ENCODE measurements around the gene UBE2E1. TPM values are rescaled to one million over a fixed set of nuclear protein-coding genes. Genes with fewer than 3 reads are reported as not detected.

Gene UBE2E1
- total RNA-seq, 3 donors from 2014 or later (not counting 1 experiment from before 2014, with no cell fraction given), result 80.0 to 89.5 (median 86.9) TPM

DNA sequence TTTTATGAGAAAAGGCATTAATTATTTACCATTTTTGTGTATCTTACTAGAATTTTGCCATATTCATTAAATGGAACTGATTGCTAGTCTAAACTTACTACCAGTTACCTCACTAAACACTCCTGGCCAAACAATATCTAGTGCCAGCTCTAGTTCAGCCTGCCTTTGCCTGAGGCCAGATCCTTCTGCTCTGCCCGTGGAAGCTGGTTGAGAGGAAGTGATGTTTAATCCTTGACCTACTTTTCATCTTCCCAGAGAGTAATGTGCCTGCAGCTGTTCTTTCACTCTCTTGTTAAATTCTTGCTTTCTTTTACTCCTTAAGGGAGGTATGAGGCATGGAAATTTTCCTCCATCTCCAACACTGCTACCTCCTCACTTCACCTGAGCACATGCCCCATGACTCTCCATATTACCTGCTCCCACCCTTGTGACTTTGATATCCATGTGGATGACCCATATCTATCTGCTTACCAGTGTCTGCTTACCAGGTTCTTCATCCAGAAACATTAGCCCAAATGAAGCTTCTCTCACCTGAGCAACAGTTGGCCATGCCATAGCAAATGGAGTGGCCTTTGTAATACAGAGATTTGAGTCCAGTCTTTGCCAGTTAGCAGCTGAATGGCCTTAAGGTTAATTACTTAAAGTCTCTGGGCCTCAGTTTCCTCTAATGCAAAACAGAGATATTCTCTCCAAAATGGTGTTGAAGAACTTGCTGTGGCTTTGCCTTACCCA is 53.4 kb downstream of the UBE2E1 start:
- H3K9me3 Mint-ChIP-seq, result no peaks in the 10 kb centered on the region
- H3K4me1 Mint-ChIP-seq, result peaks cover 61 to 64% of the 10 kb centered on the region in 2 donors
- peak overlapping the region; percentile 2 to 47 for H3K27ac Mint-ChIP-seq
- no peak for DNase-seq
- Histone ChIP-seq H3K4me1 (ENCODE audit: control insufficient read depth, insufficient read depth, low read length) (peaks cover 22% of the 10 kb centered on the region), H3K9me3 (ENCODE audit: control insufficient read depth, insufficient read depth, low read length) (no peaks in the 10 kb centered on the region), H3K27ac (ENCODE audit: low read length) (no peak overlapping the region), H3K4me3 (ENCODE audit: low read length) (no peak overlapping the region), H3K27me3 (ENCODE audit: control insufficient read depth, insufficient read depth, low read length) (no peaks in the 10 kb centered on the region), H3K36me3 (ENCODE audit: control insufficient read depth, insufficient read depth, low read length) (no peaks in the 10 kb centered on the region)
- H3K4me3 Mint-ChIP-seq, result peak overlapping the region; percentile 10
- 17% methylated on average over 1 of the region's 1 CpG for WGBS (ENCODE audit: insufficient coverage)
- H3K27me3 Mint-ChIP-seq (ENCODE audit: low read depth in 2 of 2), result no peaks in the 10 kb centered on the region
- intact Hi-C loops (cut with micrococcal nuclease), result no loop called here
- no peaks in the 10 kb centered on the region for H3K36me3 Mint-ChIP-seq
- no peak for TF ChIP-seq CTCF (IDR thresholded peaks at IDR 0.05)
- ATAC-seq, result peak in 1 of 3 donors; percentile 37

- peak overlapping the region; percentile 29 for H3K4me3 Mint-ChIP-seq
- no peak for TF ChIP-seq CTCF (IDR thresholded peaks at IDR 0.05)
Measured at GRCh38 chr3:23859839-23860382, 54.2 kb downstream of the UBE2E1 start.

DNA sequence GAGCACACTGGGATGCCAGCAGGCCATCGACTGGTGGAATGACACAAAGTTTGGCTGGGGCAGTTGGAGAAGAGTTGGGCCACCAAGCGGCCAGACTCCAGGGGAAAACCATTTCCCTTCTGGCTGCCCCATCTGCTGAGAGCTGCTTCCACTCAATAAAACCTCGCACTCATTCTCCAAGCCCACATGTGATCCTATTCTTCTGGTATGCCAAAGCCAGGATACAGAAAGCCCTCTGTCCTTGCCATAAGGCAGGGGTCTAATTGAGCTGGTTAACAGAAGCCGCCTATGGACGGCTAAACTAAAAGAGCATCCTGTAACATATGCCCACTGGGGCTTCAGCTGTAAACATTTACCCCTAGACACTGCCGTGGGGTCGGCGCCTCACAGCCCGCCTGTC is 55.9 kb downstream of the UBE2E1 start:
- H3K4me3 Mint-ChIP-seq, result no peak overlapping the region
- peaks cover 71 to 75% of the 10 kb centered on the region in 2 donors for H3K4me1 Mint-ChIP-seq
- no peak overlapping the region for H3K27ac Mint-ChIP-seq
- H3K36me3 ChIP-seq (ENCODE audit: control insufficient read depth, insufficient read depth, low read length), result no peaks in the 10 kb centered on the region
- H3K36me3 Mint-ChIP-seq, result no peaks in the 10 kb centered on the region
- H3K9me3 Mint-ChIP-seq, result no peaks in the 10 kb centered on the region
- intact Hi-C loops (cut with micrococcal nuclease), result no loop called here
- ATAC-seq, result no peak
- no peak overlapping the region for H3K27ac ChIP-seq (ENCODE audit: low read length)
- TF ChIP-seq CTCF (IDR thresholded peaks at IDR 0.05), result no peak
- no peak for DNase-seq
- H3K27me3 ChIP-seq (ENCODE audit: control insufficient read depth, insufficient read depth, low read length), result no peaks in the 10 kb centered on the region
- peaks cover 22% of the 10 kb centered on the region for H3K4me1 ChIP-seq (ENCODE audit: control insufficient read depth, insufficient read depth, low read length)
- H3K9me3 ChIP-seq (ENCODE audit: control insufficient read depth, insufficient read depth, low read length), result no peaks in the 10 kb centered on the region
- WGBS (ENCODE audit: insufficient coverage), result 96% methylated on average over 9 of the region's 9 CpGs
- H3K4me3 ChIP-seq (ENCODE audit: low read length), result no peak overlapping the region
- H3K27me3 Mint-ChIP-seq (ENCODE audit: low read depth in 2 of 2), result no peaks in the 10 kb centered on the region

More at GRCh38 chr3:23859839-23860382, 54.2 kb downstream of the UBE2E1 start:
- Histone ChIP-seq H3K9me3 (ENCODE audit: control insufficient read depth, insufficient read depth, low read length) (no peaks in the 10 kb centered on the region), H3K36me3 (ENCODE audit: control insufficient read depth, insufficient read depth, low read length) (no peaks in the 10 kb centered on the region), H3K27me3 (ENCODE audit: control insufficient read depth, insufficient read depth, low read length) (no peaks in the 10 kb centered on the region), H3K4me3 (ENCODE audit: low read length) (no peak overlapping the region), H3K27ac (ENCODE audit: low read length) (no peak overlapping the region), H3K4me1 (ENCODE audit: control insufficient read depth, insufficient read depth, low read length) (peaks cover 22% of the 10 kb centered on the region)
- 55% methylated on average over 7 of the region's 7 CpGs for WGBS (ENCODE audit: insufficient coverage)
- Mint-ChIP-seq H3K36me3 (no peaks in the 10 kb centered on the region), H3K27me3 (ENCODE audit: low read depth in 2 of 2) (no peaks in the 10 kb centered on the region), H3K4me1 (peaks cover 63 to 71% of the 10 kb centered on the region in 2 donors), H3K9me3 (no peaks in the 10 kb centered on the region), H3K27ac (peak overlapping the region in 1 of 2 donors; percentile 36)
- intact Hi-C loops (cut with micrococcal nuclease), result no loop called here
- ATAC-seq, result peak in 1 of 3 donors; percentile 35
- DNase-seq, result no peak

Measured in natural killer cell (primary cell).